Ishikawa (cell line): ENCODE data around the gene PGBD5.

ENCODE experiments used
- CEBPB ChIP-seq: IDR thresholded peaks from 2 replicates; pipeline ENCODE4 v1.6.1; 2012
- CREB1 ChIP-seq: IDR thresholded peaks from 2 replicates; pipeline ENCODE4 v1.6.1; 2012; ENCODE audit warnings: low read depth
- EGR1 ChIP-seq: IDR thresholded peaks from 2 replicates; pipeline ENCODE4 v1.6.1; 2012
- EP300 ChIP-seq: IDR thresholded peaks from 2 replicates; pipeline ENCODE4 v1.6.1; 2012; ENCODE audit warnings: borderline replicate concordance
- FOXM1 ChIP-seq: IDR thresholded peaks from 2 replicates; pipeline ENCODE4 v1.6.1; 2012; ENCODE audit warnings: low read depth, borderline replicate concordance
- MAX ChIP-seq: IDR thresholded peaks from 2 replicates; pipeline ENCODE4 v1.6.1; 2012
- NFIC ChIP-seq: IDR thresholded peaks from 2 replicates; pipeline ENCODE4 v1.6.1; 2012
- RAD21 ChIP-seq: IDR thresholded peaks from 2 replicates; pipeline ENCODE4 v1.6.1; 2012; ENCODE audit warnings: low read depth
- REST ChIP-seq: IDR thresholded peaks from 2 replicates; pipeline ENCODE4 v1.6.1; 2012; ENCODE audit warnings: low read depth, mild to moderate bottlenecking
- TAF1 ChIP-seq: IDR thresholded peaks from 2 replicates; pipeline ENCODE4 v1.6.1; 2012; ENCODE audit warnings: low read depth, mild to moderate bottlenecking
- TCF12 ChIP-seq: IDR thresholded peaks from 2 replicates; pipeline ENCODE4 v1.6.1; 2012; ENCODE audit warnings: low read depth
- TEAD4 ChIP-seq: IDR thresholded peaks from 2 replicates; pipeline ENCODE4 v1.6.1; 2012
- USF1 ChIP-seq: IDR thresholded peaks from 2 replicates; pipeline ENCODE4 v1.6.1; 2012
- YY1 ChIP-seq: IDR thresholded peaks from 2 replicates; pipeline ENCODE4 v1.6.1; 2012; ENCODE audit warnings: low read depth
- ZBTB7A ChIP-seq: IDR thresholded peaks from 2 replicates; pipeline ENCODE4 v1.6.1; 2012; ENCODE audit warnings: low read depth

The PGBD5 gene

GRCh38 chr1:230301822-230302221, 124.3 kb downstream of the PGBD5 start:
- no peak for TF ChIP-seq TAF1
- no peak for TF ChIP-seq REST
- no peak for TF ChIP-seq NFIC
- no peak for TF ChIP-seq EGR1
- TF ChIP-seq USF1, result no peak
- no peak for TF ChIP-seq YY1
- no peak for TF ChIP-seq ZBTB7A
- no peak for TF ChIP-seq CEBPB
- TF ChIP-seq RAD21, result no peak
- no peak for TF ChIP-seq EP300

- TF ChIP-seq EGR1 (no peak), TCF12 (no peak), TEAD4 (no peak), YY1 (no peak), NFIC (no peak), CEBPB (no peak), TAF1 (no peak), REST (no peak), USF1 (no peak), EP300 (no peak), RAD21 (no peak), CREB1 (no peak), ZBTB7A (no peak)
Measured at GRCh38 chr1:230301322-230301721, 124.8 kb downstream of the PGBD5 start.

- no peak for TF ChIP-seq REST
- no peak for TF ChIP-seq MAX
- no peak for TF ChIP-seq CEBPB
- TF ChIP-seq NFIC, result no peak
- no peak for TF ChIP-seq EP300
- no peak for TF ChIP-seq TAF1
- no peak for TF ChIP-seq TEAD4
- TF ChIP-seq EGR1, result no peak
Measured at GRCh38 chr1:230300322-230301301, 125.5 kb downstream of the PGBD5 start.

- TF ChIP-seq ZBTB7A (no peak), REST (no peak), NFIC (no peak), RAD21 (no peak), TCF12 (no peak), TEAD4 (no peak), EGR1 (no peak), FOXM1 (no peak), YY1 (no peak), TAF1 (no peak), MAX (no peak), CEBPB (no peak), CREB1 (no peak), EP300 (no peak), USF1 (no peak)
Measured at GRCh38 chr1:230299191-230300006, 126.7 kb downstream of the PGBD5 start.
